H9 (cell line): ENCODE data around the gene TRABD2B. TPM values are rescaled to one million over a fixed set of nuclear protein-coding genes. Genes with fewer than 3 reads are reported as not detected.

Experiments
- DNase-seq: peaks from one replicate; pipeline ENCODE4 v3.0.0-alpha.2; 2017
- H2AFZ ChIP-seq: one replicate; pipeline ENCODE4 v1.6.1; 2013; ENCODE audit warnings: mild to moderate bottlenecking, low read length, control low read depth, moderate library complexity
- H2AK5ac ChIP-seq: 2 replicates; pipeline ENCODE4 v1.6.1; 2013; ENCODE audit warnings: low read length, control low read depth, mixed read lengths; ENCODE audit not compliant: insufficient read length
- H2BK120ac ChIP-seq: one replicate; pipeline ENCODE4 v1.6.1; 2013; ENCODE audit warnings: low read depth, mild to moderate bottlenecking, low read length, control low read depth, inconsistent platforms; ENCODE audit not compliant: poor library complexity, severe bottlenecking
- H2BK12ac ChIP-seq: 2 replicates; pipeline ENCODE4 v1.6.1; 2013; ENCODE audit warnings: low read length, control low read depth, mixed read lengths, low read depth; ENCODE audit not compliant: insufficient read length
- H2BK15ac ChIP-seq: 2 replicates; pipeline ENCODE4 v1.6.1; 2013; ENCODE audit warnings: low read depth, low read length, control low read depth
- H2BK20ac ChIP-seq: one replicate; pipeline ENCODE4 v1.6.1; 2013; ENCODE audit warnings: low read depth, mild to moderate bottlenecking, low read length, control low read depth, inconsistent platforms; ENCODE audit not compliant: poor library complexity, severe bottlenecking
- H2BK5ac ChIP-seq: 2 replicates; pipeline ENCODE4 v1.6.1; 2013; ENCODE audit warnings: low read length, control low read depth, mixed read lengths; ENCODE audit not compliant: insufficient read length
- H3K14ac ChIP-seq: 2 replicates; pipeline ENCODE4 v1.6.1; 2013; ENCODE audit warnings: low read length, control low read depth; ENCODE audit not compliant: insufficient read depth
- H3K18ac ChIP-seq: 2 replicates; pipeline ENCODE4 v1.6.1; 2013; ENCODE audit warnings: low read depth, mild to moderate bottlenecking, mixed read lengths, low read length, control low read depth; ENCODE audit not compliant: insufficient read length
- H3K23ac ChIP-seq: 2 replicates; pipeline ENCODE4 v1.6.1; 2013; ENCODE audit warnings: low read length, control low read depth, mixed read lengths, low read depth; ENCODE audit not compliant: insufficient read length
- H3K23me2 ChIP-seq: 2 replicates; pipeline ENCODE4 v1.6.1; 2013; ENCODE audit warnings: low read depth, mild to moderate bottlenecking, mixed read lengths, low read length, control low read depth; ENCODE audit not compliant: insufficient read length, poor library complexity, severe bottlenecking
- H3K27ac ChIP-seq: 2 replicates; pipeline ENCODE4 v1.5.1; 2013; ENCODE audit warnings: low read length, control low read depth, mixed read lengths, low read depth; ENCODE audit not compliant: insufficient read length
- H3K27me3 ChIP-seq: 2 replicates; pipeline ENCODE4 v1.6.1; 2013; ENCODE audit warnings: low read length, control low read depth, inconsistent platforms; ENCODE audit not compliant: insufficient read depth
- H3K4ac ChIP-seq: 2 replicates; pipeline ENCODE4 v1.6.1; 2013; ENCODE audit warnings: low read depth, mild to moderate bottlenecking, control low read depth, inconsistent platforms, low read length, moderate library complexity
- H3K4me1 ChIP-seq: 2 replicates; pipeline ENCODE4 v1.6.1; 2013; ENCODE audit warnings: low read length, control low read depth, inconsistent platforms; ENCODE audit not compliant: insufficient read depth
- H3K4me2 ChIP-seq: 2 replicates; pipeline ENCODE4 v1.6.1; 2013; ENCODE audit warnings: low read length, control low read depth, mixed read lengths; ENCODE audit not compliant: insufficient read length, insufficient read depth
- H3K56ac ChIP-seq: 2 replicates; pipeline ENCODE4 v1.6.1; 2013; ENCODE audit warnings: low read depth, mild to moderate bottlenecking, mixed read lengths, low read length, control low read depth; ENCODE audit not compliant: insufficient read length
- H3K79me1 ChIP-seq: 2 replicates; pipeline ENCODE4 v1.6.1; 2013; ENCODE audit warnings: low read depth, mild to moderate bottlenecking, moderate library complexity, low read length, control low read depth, inconsistent platforms; ENCODE audit not compliant: insufficient read depth, poor library complexity, severe bottlenecking
- H3K79me2 ChIP-seq: 2 replicates; pipeline ENCODE4 v1.6.1; 2013; ENCODE audit warnings: low read length, control low read depth, inconsistent platforms; ENCODE audit not compliant: insufficient read depth
- H3K9ac ChIP-seq: 2 replicates; pipeline ENCODE4 v1.6.1; 2013; ENCODE audit warnings: low read length, control low read depth, mixed read lengths; ENCODE audit not compliant: insufficient read length; ENCODE audit errors: extremely low read depth
- H3K9me3 ChIP-seq: one replicate; pipeline ENCODE4 v1.6.1; 2013; ENCODE audit warnings: low read depth, low read length, inconsistent platforms; ENCODE audit not compliant: control insufficient read depth
- H3T11ph ChIP-seq: one replicate; pipeline ENCODE4 v1.6.1; 2013; ENCODE audit warnings: mild to moderate bottlenecking, low read length, control low read depth, inconsistent platforms
- H4K20me1 ChIP-seq: one replicate; pipeline ENCODE4 v1.6.1; 2013; ENCODE audit not compliant: control insufficient read depth, insufficient read length, insufficient read depth
- H4K5ac ChIP-seq: 2 replicates; pipeline ENCODE4 v1.6.1; 2013; ENCODE audit warnings: low read depth, mild to moderate bottlenecking, mixed read lengths, low read length, control low read depth; ENCODE audit not compliant: insufficient read length
- H4K8ac ChIP-seq: replicated peaks from 2 replicates; pipeline ENCODE4 v1.6.1; 2013; ENCODE audit warnings: low read length, control low read depth, mixed read lengths, low read depth; ENCODE audit not compliant: insufficient read length
- H4K91ac ChIP-seq: 2 replicates; pipeline ENCODE4 v1.6.1; 2013; ENCODE audit warnings: low read depth, mild to moderate bottlenecking, moderate library complexity, mixed read lengths, low read length, control low read depth; ENCODE audit not compliant: insufficient read length
- H3K27ac Mint-ChIP-seq, 3 experiments: 2 replicates in 2 of 3; 3 replicates in 1 of 3; pipeline ENCODE4 v1.8.0; 2020 to 2021; ENCODE audit warnings: mixed read lengths in 3 of 3, mild to moderate bottlenecking in 1 of 3, moderate library complexity in 1 of 3
- H3K27me3 Mint-ChIP-seq: 2 replicates; pipeline ENCODE4 v1.8.0; 2021; ENCODE audit warnings: low read depth, mild to moderate bottlenecking, moderate library complexity, mixed read lengths
- H3K36me3 Mint-ChIP-seq, 3 experiments: 2 replicates in 2 of 3; 3 replicates in 1 of 3; pipeline ENCODE4 v1.8.0; 2020 to 2021; ENCODE audit warnings: low read depth in 3 of 3, mixed read lengths in 3 of 3; ENCODE audit not compliant: insufficient read depth in 1 of 3
- H3K4me1 Mint-ChIP-seq, 2 experiments: 2 replicates each; pipeline ENCODE4 v1.8.0; 2020; ENCODE audit warnings: mixed read lengths in 2 of 2
- H3K4me3 Mint-ChIP-seq, 2 experiments: 2 replicates in 1 of 2; 3 replicates in 1 of 2; pipeline ENCODE4 v1.8.0; 2020 to 2021; ENCODE audit warnings: mild to moderate bottlenecking in 2 of 2, mixed read lengths in 2 of 2, moderate library complexity in 1 of 2
- H3K9me3 Mint-ChIP-seq, 2 experiments: 2 replicates in 1 of 2; 3 replicates in 1 of 2; pipeline ENCODE4 v1.8.0; 2020; ENCODE audit warnings: mild to moderate bottlenecking in 2 of 2, mixed read lengths in 2 of 2, moderate library complexity in 1 of 2
- WGBS: extraction: QIAGEN DNeasy Blood & Tissue Kit; methylation state at CpG from one replicate; pipeline ENCODE4 v1.1.7; 2013; ENCODE audit warnings: missing lambda C conversion rate, low lambda C conversion rate, mixed read lengths; ENCODE audit not compliant: insufficient read length; ENCODE audit errors: extremely low coverage; 5-methylcytosine and 5-hydroxymethylcytosine counted together
- total RNA-seq: library from RNA; stranded (reverse); gene quantifications from 2 replicates; pipeline ENCODE4 v1.2.1, GENCODE V29; 2021
- TF ChIP-seq, protein P1 (sequence below): fragments of 200-600 bp; sonication (generic); conservative IDR thresholded peaks from 3 replicates; pipeline ENCODE4 v1.8.0; 2021; ENCODE audit warnings: antibody characterized with exemption, mild to moderate bottlenecking

TRABD2B gene
- total RNA-seq, 1 experiment from 2014 or later, result 2.3 TPM

DNA sequence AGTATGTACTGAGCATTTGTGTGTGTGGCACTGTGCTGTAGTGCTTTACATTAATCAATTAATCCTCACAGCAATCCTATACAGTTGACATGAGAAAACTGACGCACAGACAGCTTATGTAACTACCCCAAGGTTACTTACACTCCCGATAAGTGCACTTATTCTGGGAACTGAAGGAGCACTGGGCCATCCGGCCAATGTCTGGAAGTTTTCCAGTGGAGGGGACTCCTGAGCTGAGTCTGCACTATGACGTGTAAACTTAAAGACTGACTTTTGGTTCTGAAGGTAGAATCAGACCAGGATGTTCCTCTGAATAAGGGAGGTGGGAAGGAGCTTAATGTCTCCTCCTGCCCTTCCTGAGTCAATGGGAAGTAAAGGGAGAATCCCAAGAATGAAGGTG, 12.2 kb downstream of the TRABD2B start:
- Histone ChIP-seq H3K4me1 (peaks cover 13% of the 10 kb centered on the region; the same call in 1 of the 2 replicates), H2BK20ac (no peak overlapping the region), H3K4ac (no peak overlapping the region), H4K5ac (no peak overlapping the region), H3K9ac (no peak overlapping the region), H3K23me2 (peaks cover 11% of the 10 kb centered on the region), H4K20me1 (no peaks in the 10 kb centered on the region), H3K18ac (no peak overlapping the region), H2BK120ac (no peak overlapping the region), H2BK5ac (no peak overlapping the region), H2BK12ac (no peak overlapping the region), H3K56ac (no peak overlapping the region), H3K79me1 (no peaks in the 10 kb centered on the region), H3K79me2 (no peaks in the 10 kb centered on the region), H2AFZ (no peak overlapping the region), H3K23ac (no peak overlapping the region), H3K27ac (no peak overlapping the region), H3K27me3 (no peaks in the 10 kb centered on the region; the same call in 1 of the 2 replicates), H3T11ph (no peak overlapping the region), H2AK5ac (no peak overlapping the region), H3K4me2 (peak overlapping the region; percentile 65), H2BK15ac (no peak overlapping the region), H4K91ac (no peak overlapping the region), H4K8ac (no peak overlapping the region), H3K14ac (no peak overlapping the region), H3K9me3 (no peaks in the 10 kb centered on the region)
- TF ChIP-seq, protein P1, sequence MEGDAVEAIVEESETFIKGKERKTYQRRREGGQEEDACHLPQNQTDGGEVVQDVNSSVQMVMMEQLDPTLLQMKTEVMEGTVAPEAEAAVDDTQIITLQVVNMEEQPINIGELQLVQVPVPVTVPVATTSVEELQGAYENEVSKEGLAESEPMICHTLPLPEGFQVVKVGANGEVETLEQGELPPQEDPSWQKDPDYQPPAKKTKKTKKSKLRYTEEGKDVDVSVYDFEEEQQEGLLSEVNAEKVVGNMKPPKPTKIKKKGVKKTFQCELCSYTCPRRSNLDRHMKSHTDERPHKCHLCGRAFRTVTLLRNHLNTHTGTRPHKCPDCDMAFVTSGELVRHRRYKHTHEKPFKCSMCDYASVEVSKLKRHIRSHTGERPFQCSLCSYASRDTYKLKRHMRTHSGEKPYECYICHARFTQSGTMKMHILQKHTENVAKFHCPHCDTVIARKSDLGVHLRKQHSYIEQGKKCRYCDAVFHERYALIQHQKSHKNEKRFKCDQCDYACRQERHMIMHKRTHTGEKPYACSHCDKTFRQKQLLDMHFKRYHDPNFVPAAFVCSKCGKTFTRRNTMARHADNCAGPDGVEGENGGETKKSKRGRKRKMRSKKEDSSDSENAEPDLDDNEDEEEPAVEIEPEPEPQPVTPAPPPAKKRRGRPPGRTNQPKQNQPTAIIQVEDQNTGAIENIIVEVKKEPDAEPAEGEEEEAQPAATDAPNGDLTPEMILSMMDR, result no peak
- Mint-ChIP-seq H3K4me1 (peaks cover 44 to 50% of the 10 kb centered on the region in 2 experiments), H3K36me3 (peaks cover 3 to 10% (median 4%) of the 10 kb centered on the region in 3 experiments; a peak in 5 of 7 replicates), H3K9me3 (no peaks in the 10 kb centered on the region; a peak in 1 of 5 replicates), H3K27ac (no peak overlapping the region), H3K4me3 (peak overlapping the region in 1 of 2 experiments; percentile 5; a peak in 1 of 5 replicates), H3K27me3 (peaks cover 37% of the 10 kb centered on the region)
- no peak for DNase-seq
- WGBS, result no CpG with 5 or more reads among the region's 4 CpGs
